ENCODE measurements around the gene RTTN. TPM values are rescaled to one million over a fixed set of nuclear protein-coding genes. Genes with fewer than 3 reads are reported as not detected.
A peak's percentile ranks its signal among the peaks of the same experiment; 100 is the strongest.

Gene RTTN
- total RNA-seq, 2 experiments from 2014 or later, result 30.2 to 32.0 TPM

- H3K4me3 Mint-ChIP-seq, result no peak overlapping the region
- peaks cover 15% of the 10 kb centered on the region for H3K9me3 Mint-ChIP-seq
- intact Hi-C loops (cut with micrococcal nuclease), result no loop called here
- H3K4me1 Mint-ChIP-seq (ENCODE audit: low read depth), result no peaks in the 10 kb centered on the region
- DNase-seq, result no peak
- no peak overlapping the region for H3K27ac Mint-ChIP-seq
- peaks cover 18% of the 10 kb centered on the region for H3K27me3 Mint-ChIP-seq (ENCODE audit: low read depth)
- H3K36me3 Mint-ChIP-seq (ENCODE audit: low read depth), result no peaks in the 10 kb centered on the region
- CTCF ChIA-PET, result no interaction called here
Observed at GRCh38 chr18:70228536-70228935, 23.0 kb upstream of the RTTN start.

DNA sequence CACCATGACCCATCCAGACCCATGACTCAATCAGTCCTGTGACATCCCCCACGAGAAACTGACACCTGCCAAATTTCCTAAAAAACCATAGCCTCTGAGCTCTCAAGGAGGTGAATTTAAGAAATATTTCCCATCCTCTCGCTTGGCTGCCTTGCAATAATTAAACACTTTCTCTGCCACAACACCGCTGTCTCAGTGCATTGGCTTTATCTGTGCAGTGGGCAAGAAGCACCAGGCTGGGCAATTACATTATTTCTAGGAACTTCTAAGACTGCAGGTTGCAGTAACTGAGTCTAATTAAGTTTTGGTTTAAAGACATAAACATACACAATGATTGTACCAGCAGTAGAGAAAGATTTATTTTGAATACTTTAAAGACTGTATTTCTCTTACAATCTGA, 22.0 kb upstream of the RTTN start:
- H3K27ac Mint-ChIP-seq, result no peak overlapping the region
- H3K9me3 Mint-ChIP-seq, result peaks cover 15% of the 10 kb centered on the region
- H3K4me3 Mint-ChIP-seq, result no peak overlapping the region
- CTCF ChIA-PET, result interaction anchor here (0.6 to 0.9 kb wide), 2 partner anchors 9 to 104 kb away, joined by 3 read pairs; no protein-coding TSS in a partner anchor
- DNase-seq, result no peak
- peaks cover 17% of the 10 kb centered on the region for H3K27me3 Mint-ChIP-seq (ENCODE audit: low read depth)
- H3K36me3 Mint-ChIP-seq (ENCODE audit: low read depth), result no peaks in the 10 kb centered on the region
- intact Hi-C loops (cut with micrococcal nuclease), result no loop called here
- H3K4me1 Mint-ChIP-seq (ENCODE audit: low read depth), result no peaks in the 10 kb centered on the region

DNA sequence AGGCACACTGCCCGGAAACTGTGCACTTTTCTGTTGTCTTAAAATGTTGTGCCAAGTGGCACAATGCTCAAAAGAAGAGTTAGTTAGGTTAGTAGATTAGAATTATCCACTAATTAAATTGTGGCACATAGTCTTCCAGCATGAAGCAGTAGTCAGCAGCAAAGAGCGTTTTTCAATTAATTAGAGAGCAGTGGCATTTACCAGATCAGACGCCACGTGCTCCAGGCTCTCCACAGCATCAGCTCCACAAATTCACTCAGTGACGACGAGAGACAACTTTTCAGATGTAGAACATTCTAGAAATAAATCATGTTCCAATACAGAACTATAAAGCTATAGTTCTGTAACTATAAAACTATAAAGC, 16.4 kb upstream of the RTTN start:
- Mint-ChIP-seq H3K36me3 (ENCODE audit: low read depth) (no peaks in the 10 kb centered on the region), H3K4me1 (ENCODE audit: low read depth) (no peaks in the 10 kb centered on the region), H3K4me3 (no peak overlapping the region), H3K27ac (no peak overlapping the region), H3K9me3 (peaks cover under 1% of the 10 kb centered on the region), H3K27me3 (ENCODE audit: low read depth) (peaks cover 35% of the 10 kb centered on the region)
- DNase-seq, result no peak
- intact Hi-C loops (cut with micrococcal nuclease), result no loop called here
- CTCF ChIA-PET, result no interaction called here

DNA sequence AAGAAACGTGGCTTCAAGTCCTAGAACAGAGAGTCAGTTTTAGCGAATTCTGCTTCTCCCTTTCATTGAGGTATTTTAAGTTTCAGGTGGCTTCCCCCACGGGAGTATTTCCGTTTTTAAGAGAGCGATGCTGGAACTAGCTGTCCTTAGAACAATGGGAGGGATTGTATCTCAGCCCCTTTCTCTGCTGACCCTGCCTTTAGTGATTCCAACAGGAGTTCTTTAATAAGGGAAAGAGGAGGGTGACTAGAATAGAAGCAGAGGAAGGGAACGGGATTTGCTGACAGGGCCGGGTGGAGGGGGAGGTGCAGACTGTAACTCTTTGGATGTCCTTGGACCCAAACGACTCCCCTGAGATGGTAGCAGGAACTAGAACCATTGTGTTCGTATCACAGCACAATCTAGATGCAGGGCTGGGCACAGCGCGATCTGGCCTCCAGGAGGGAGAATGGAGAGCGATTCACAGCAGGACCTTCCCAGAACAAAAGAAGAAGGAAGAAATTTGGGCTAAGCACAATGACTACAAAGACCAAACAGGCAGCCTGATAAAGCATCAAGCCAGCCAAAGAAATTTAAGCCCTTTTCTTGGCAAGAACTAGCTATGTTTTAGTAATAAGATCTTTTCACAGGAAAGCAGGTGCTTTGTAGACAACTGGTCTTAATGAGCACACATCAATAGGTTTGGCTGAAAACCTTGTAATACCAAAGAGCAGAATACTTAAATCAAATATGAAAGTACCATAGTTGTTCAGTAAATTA, 15.8 kb upstream of the RTTN start:
- Mint-ChIP-seq H3K9me3 (no peaks in the 10 kb centered on the region), H3K4me1 (ENCODE audit: low read depth) (no peaks in the 10 kb centered on the region), H3K27ac (no peak overlapping the region), H3K4me3 (no peak overlapping the region), H3K27me3 (ENCODE audit: low read depth) (peaks cover 35% of the 10 kb centered on the region), H3K36me3 (ENCODE audit: low read depth) (no peaks in the 10 kb centered on the region)
- no peak for DNase-seq
- CTCF ChIA-PET, result no interaction called here
- intact Hi-C loops (cut with micrococcal nuclease), result no loop called here

GRCh38 chr18:70220628-70221027, 15.1 kb upstream of the RTTN start:
- H3K36me3 Mint-ChIP-seq (ENCODE audit: low read depth), result no peaks in the 10 kb centered on the region
- no peak overlapping the region for H3K4me3 Mint-ChIP-seq
- H3K4me1 Mint-ChIP-seq (ENCODE audit: low read depth), result no peaks in the 10 kb centered on the region
- intact Hi-C loops (cut with micrococcal nuclease), result no loop called here
- CTCF ChIA-PET, result no interaction called here
- H3K9me3 Mint-ChIP-seq, result no peaks in the 10 kb centered on the region
- no peak for DNase-seq
- H3K27ac Mint-ChIP-seq, result no peak overlapping the region
- peaks cover 35% of the 10 kb centered on the region for H3K27me3 Mint-ChIP-seq (ENCODE audit: low read depth)

GRCh38 chr18:70219688-70220087, 14.2 kb upstream of the RTTN start:
- Mint-ChIP-seq H3K27me3 (ENCODE audit: low read depth) (peaks cover 35% of the 10 kb centered on the region), H3K27ac (no peak overlapping the region), H3K4me1 (ENCODE audit: low read depth) (no peaks in the 10 kb centered on the region), H3K36me3 (ENCODE audit: low read depth) (no peaks in the 10 kb centered on the region), H3K4me3 (no peak overlapping the region), H3K9me3 (no peaks in the 10 kb centered on the region)
- DNase-seq, result no peak
- intact Hi-C loops (cut with micrococcal nuclease), result no loop called here
- CTCF ChIA-PET, result no interaction called here

GRCh38 chr18:70216788-70217187, 11.3 kb upstream of the RTTN start:
- no peaks in the 10 kb centered on the region for H3K9me3 Mint-ChIP-seq
- H3K27ac Mint-ChIP-seq, result no peak overlapping the region
- H3K27me3 Mint-ChIP-seq (ENCODE audit: low read depth), result peaks cover 32% of the 10 kb centered on the region
- H3K4me1 Mint-ChIP-seq (ENCODE audit: low read depth), result no peaks in the 10 kb centered on the region
- DNase-seq, result no peak
- CTCF ChIA-PET, result no interaction called here
- no peaks in the 10 kb centered on the region for H3K36me3 Mint-ChIP-seq (ENCODE audit: low read depth)
- H3K4me3 Mint-ChIP-seq, result no peak overlapping the region
- intact Hi-C loops (cut with micrococcal nuclease), result no loop called here

- H3K27ac Mint-ChIP-seq, result no peak overlapping the region
- peaks cover 17% of the 10 kb centered on the region for H3K4me1 Mint-ChIP-seq (ENCODE audit: low read depth)
- DNase-seq, result no peak
- peaks cover 2% of the 10 kb centered on the region for H3K36me3 Mint-ChIP-seq (ENCODE audit: low read depth)
- H3K4me3 Mint-ChIP-seq, result no peak overlapping the region
- H3K9me3 Mint-ChIP-seq, result no peaks in the 10 kb centered on the region
- CTCF ChIA-PET, result no interaction called here
- intact Hi-C loops (cut with micrococcal nuclease), result loop anchor here (5.0 to 10.0 kb wide), 4 partner anchors 270 to 458 kb away; no protein-coding TSS in a partner anchor
- H3K27me3 Mint-ChIP-seq (ENCODE audit: low read depth), result peaks cover 7% of the 10 kb centered on the region
Observed at GRCh38 chr18:70207181-70207580, 1.7 kb upstream of the RTTN start.

DNA sequence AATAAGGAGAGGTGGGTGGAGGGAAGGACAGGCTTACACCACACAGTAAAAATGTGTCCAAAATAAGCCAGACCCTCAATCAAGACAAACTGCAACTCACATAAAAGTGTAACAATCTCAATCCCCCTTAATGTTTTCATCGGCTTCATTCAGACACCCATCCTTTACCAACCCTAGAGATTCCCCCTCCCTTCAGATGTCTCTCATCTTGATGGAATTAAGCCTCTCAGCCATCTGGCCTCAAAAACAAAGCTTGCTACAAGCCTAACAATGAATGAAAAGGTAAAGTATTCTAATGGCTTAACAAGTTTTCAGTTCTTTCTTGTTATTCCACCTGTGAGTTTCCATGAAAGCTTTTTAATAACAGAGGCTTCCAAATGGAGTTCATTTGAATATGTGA, 5.2 kb downstream of the RTTN start:
- CTCF ChIA-PET, result no interaction called here
- intact Hi-C loops (cut with micrococcal nuclease), result loop anchor here (10.0 kb wide), 3 partner anchors 305 to 465 kb away; no protein-coding TSS in a partner anchor
- no peak overlapping the region for H3K27ac Mint-ChIP-seq
- DNase-seq, result no peak
- H3K27me3 Mint-ChIP-seq (ENCODE audit: low read depth), result no peaks in the 10 kb centered on the region
- peaks cover 17% of the 10 kb centered on the region for H3K4me1 Mint-ChIP-seq (ENCODE audit: low read depth)
- peaks cover 26% of the 10 kb centered on the region for H3K36me3 Mint-ChIP-seq (ENCODE audit: low read depth)
- no peak overlapping the region for H3K4me3 Mint-ChIP-seq
- H3K9me3 Mint-ChIP-seq, result no peaks in the 10 kb centered on the region

GRCh38 chr18:70197844-70198243, 7.6 kb downstream of the RTTN start:
- intact Hi-C loops (cut with micrococcal nuclease), result loop anchor here (5.0 kb wide), 1 partner anchor 561 kb away; no protein-coding TSS in a partner anchor
- CTCF ChIA-PET, result interaction anchor here (3.2 kb wide), 1 partner anchor 257 kb away, joined by 12 read pairs; no protein-coding TSS in a partner anchor
- no peak overlapping the region for H3K27ac Mint-ChIP-seq
- peaks cover 15% of the 10 kb centered on the region for H3K4me1 Mint-ChIP-seq (ENCODE audit: low read depth)
- peaks cover 41% of the 10 kb centered on the region for H3K36me3 Mint-ChIP-seq (ENCODE audit: low read depth)
- DNase-seq, result no peak
- no peaks in the 10 kb centered on the region for H3K9me3 Mint-ChIP-seq
- no peaks in the 10 kb centered on the region for H3K27me3 Mint-ChIP-seq (ENCODE audit: low read depth)
- no peak overlapping the region for H3K4me3 Mint-ChIP-seq

DNA sequence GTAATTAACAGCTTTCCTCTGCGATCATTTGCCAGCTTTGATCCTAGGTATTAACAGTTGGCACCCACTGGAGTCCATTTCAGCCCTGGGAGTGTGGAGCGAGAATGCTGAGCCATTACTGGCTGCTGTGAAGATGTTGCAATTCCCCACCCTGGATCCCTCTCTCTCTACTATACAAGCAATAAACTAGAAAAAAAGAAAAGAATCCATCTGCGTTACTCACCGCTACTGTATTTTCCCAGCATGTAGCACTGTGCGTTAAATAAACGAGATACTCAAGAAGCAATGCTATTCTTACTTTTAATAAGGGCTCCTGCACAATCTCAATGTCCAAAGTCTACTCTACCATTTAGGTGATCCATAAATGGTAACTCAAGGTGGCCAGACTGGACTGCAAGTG, 8.5 kb downstream of the RTTN start:
- no peak overlapping the region for H3K27ac Mint-ChIP-seq
- H3K4me1 Mint-ChIP-seq (ENCODE audit: low read depth), result peaks cover 15% of the 10 kb centered on the region

DNA sequence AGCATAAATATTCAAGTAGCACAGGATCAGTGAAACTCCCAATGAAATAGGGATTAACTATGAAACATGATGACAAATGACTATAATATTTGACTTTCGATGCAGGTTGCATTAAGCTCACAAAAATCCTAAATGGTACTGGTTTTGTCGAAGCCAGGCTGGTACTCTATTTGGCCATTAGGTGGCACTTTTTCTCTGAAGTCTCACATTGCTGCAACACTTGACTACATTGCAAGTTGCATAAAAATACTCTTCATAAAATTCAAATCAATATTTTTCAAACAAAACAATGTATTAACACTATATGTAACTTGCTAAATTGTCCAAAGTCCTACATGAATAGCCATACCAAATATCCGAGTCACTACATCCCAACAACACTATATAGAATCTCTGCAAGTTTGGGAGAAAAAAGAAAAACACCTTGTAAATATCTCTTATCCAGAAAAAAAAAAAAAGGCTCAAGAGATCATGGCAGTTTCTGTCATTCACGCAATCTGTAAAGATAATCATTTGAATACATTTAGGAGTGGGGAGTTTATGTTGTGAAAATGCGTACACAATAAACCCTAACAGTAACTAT, 9.5 kb downstream of the RTTN start:
- Mint-ChIP-seq H3K27me3 (ENCODE audit: low read depth) (no peaks in the 10 kb centered on the region), H3K4me3 (no peak overlapping the region), H3K27ac (no peak overlapping the region), H3K9me3 (no peaks in the 10 kb centered on the region), H3K4me1 (ENCODE audit: low read depth) (peaks cover 14% of the 10 kb centered on the region), H3K36me3 (ENCODE audit: low read depth) (peaks cover 35% of the 10 kb centered on the region)
- peak; percentile 31 for DNase-seq
- CTCF ChIA-PET, result interaction anchor here (0.7 to 3.9 kb wide), 14 partner anchors 9 to 259 kb away, joined by 3 to 63 read pairs (median 4); no protein-coding TSS in a partner anchor
- intact Hi-C loops (cut with micrococcal nuclease), result loop anchor here (1.0 to 5.0 kb wide), 4 partner anchors 9 to 559 kb away; partner anchors contain the start of gene RTTN

More for the DNA sequence above, 8.5 kb downstream of the RTTN start:
- Mint-ChIP-seq H3K9me3 (no peaks in the 10 kb centered on the region), H3K36me3 (ENCODE audit: low read depth) (peaks cover 38% of the 10 kb centered on the region), H3K4me3 (no peak overlapping the region), H3K27me3 (ENCODE audit: low read depth) (no peaks in the 10 kb centered on the region)
- CTCF ChIA-PET, result interaction anchor here (0.6 to 3.9 kb wide), 6 partner anchors 12 to 484 kb away, joined by 4 to 63 read pairs (median 10); no protein-coding TSS in a partner anchor
- intact Hi-C loops (cut with micrococcal nuclease), result loop anchor here (5.0 kb wide), 1 partner anchor 560 kb away; no protein-coding TSS in a partner anchor
- DNase-seq, result no peak

All from activated naive CD4-positive, alpha-beta T cell treated with anti-CD3 and anti-CD28 coated beads for 36 hours (primary cell).